Measurements from ENCODE around the gene SLC36A2.

DNA sequence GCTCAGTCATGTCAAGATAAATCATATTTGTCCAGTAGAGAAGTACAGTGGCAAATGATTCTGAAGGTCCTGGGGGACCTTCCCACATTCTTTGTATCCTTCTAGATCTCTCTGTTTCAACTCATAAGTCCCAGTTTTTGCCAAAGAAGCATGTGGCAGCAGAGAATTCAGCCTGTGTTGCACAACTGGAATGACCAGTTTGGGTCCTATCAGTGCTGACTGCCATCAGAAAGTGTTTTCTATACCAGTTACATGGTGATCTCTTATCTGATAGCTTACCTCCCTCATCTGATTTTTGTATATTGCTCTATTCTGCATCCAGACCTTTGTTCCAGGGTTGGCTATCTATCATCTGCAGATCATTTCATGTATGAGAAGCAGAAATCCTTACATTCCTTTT, 72.7 kb downstream of the SLC36A2 start:
- TF ChIP-seq ZNF70 (CRISPR knock-in tag; IDR thresholded peaks at IDR 0.05) (no peak), RARB (CRISPR knock-in tag; IDR thresholded peaks at IDR 0.05) (no peak), SNAI2 (CRISPR knock-in tag; IDR thresholded peaks at IDR 0.05) (no peak), OSR1 (CRISPR knock-in tag; IDR thresholded peaks at IDR 0.05) (no peak), ZNF565 (CRISPR knock-in tag; conservative IDR thresholded peaks at IDR 0.05; ENCODE audit: low read depth) (no peak), ESRRG (CRISPR knock-in tag; IDR thresholded peaks at IDR 0.05) (no peak), ZFP30 (CRISPR knock-in tag; IDR thresholded peaks at IDR 0.05) (no peak), BACH2 (CRISPR knock-in tag; IDR thresholded peaks at IDR 0.05; ENCODE audit: borderline replicate concordance) (no peak), ARNTL (CRISPR knock-in tag; IDR thresholded peaks at IDR 0.05; ENCODE audit: borderline replicate concordance, low read depth) (no peak), TCF4 (CRISPR knock-in tag; IDR thresholded peaks at IDR 0.05; ENCODE audit: borderline replicate concordance) (no peak)
- TF ChIP-seq, protein P1, sequence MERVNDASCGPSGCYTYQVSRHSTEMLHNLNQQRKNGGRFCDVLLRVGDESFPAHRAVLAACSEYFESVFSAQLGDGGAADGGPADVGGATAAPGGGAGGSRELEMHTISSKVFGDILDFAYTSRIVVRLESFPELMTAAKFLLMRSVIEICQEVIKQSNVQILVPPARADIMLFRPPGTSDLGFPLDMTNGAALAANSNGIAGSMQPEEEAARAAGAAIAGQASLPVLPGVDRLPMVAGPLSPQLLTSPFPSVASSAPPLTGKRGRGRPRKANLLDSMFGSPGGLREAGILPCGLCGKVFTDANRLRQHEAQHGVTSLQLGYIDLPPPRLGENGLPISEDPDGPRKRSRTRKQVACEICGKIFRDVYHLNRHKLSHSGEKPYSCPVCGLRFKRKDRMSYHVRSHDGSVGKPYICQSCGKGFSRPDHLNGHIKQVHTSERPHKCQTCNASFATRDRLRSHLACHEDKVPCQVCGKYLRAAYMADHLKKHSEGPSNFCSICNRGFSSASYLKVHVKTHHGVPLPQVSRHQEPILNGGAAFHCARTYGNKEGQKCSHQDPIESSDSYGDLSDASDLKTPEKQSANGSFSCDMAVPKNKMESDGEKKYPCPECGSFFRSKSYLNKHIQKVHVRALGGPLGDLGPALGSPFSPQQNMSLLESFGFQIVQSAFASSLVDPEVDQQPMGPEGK (CRISPR knock-in tag; IDR thresholded peaks at IDR 0.05; ENCODE audit: borderline replicate concordance) = no peak
- TF ChIP-seq, protein P2, sequence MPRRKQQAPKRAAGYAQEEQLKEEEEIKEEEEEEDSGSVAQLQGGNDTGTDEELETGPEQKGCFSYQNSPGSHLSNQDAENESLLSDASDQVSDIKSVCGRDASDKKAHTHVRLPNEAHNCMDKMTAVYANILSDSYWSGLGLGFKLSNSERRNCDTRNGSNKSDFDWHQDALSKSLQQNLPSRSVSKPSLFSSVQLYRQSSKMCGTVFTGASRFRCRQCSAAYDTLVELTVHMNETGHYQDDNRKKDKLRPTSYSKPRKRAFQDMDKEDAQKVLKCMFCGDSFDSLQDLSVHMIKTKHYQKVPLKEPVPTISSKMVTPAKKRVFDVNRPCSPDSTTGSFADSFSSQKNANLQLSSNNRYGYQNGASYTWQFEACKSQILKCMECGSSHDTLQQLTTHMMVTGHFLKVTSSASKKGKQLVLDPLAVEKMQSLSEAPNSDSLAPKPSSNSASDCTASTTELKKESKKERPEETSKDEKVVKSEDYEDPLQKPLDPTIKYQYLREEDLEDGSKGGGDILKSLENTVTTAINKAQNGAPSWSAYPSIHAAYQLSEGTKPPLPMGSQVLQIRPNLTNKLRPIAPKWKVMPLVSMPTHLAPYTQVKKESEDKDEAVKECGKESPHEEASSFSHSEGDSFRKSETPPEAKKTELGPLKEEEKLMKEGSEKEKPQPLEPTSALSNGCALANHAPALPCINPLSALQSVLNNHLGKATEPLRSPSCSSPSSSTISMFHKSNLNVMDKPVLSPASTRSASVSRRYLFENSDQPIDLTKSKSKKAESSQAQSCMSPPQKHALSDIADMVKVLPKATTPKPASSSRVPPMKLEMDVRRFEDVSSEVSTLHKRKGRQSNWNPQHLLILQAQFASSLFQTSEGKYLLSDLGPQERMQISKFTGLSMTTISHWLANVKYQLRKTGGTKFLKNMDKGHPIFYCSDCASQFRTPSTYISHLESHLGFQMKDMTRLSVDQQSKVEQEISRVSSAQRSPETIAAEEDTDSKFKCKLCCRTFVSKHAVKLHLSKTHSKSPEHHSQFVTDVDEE (CRISPR knock-in tag; IDR thresholded peaks at IDR 0.05) = no peak
- TF ChIP-seq, protein P3, sequence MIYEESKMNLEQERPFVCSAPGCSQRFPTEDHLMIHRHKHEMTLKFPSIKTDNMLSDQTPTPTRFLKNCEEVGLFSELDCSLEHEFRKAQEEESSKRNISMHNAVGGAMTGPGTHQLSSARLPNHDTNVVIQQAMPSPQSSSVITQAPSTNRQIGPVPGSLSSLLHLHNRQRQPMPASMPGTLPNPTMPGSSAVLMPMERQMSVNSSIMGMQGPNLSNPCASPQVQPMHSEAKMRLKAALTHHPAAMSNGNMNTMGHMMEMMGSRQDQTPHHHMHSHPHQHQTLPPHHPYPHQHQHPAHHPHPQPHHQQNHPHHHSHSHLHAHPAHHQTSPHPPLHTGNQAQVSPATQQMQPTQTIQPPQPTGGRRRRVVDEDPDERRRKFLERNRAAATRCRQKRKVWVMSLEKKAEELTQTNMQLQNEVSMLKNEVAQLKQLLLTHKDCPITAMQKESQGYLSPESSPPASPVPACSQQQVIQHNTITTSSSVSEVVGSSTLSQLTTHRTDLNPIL (CRISPR knock-in tag; IDR thresholded peaks at IDR 0.05; ENCODE audit: low read depth) = no peak

All from SK-N-SH treated with all-trans-retinoic acid at 6 μM for 48 hours (cell line).